IMR-90 (cell line): ENCODE data around the gene COL28A1. TPM values are rescaled to one million over a fixed set of nuclear protein-coding genes. Genes with fewer than 3 reads are reported as not detected.

Experiments
- ATAC-seq: fragments of 200-7000 bp; cut with Tn5 transposase; 2 replicates; pipeline ENCODE4 v1.9.1; 2020; ENCODE audit warnings: low read depth, mild to moderate bottlenecking, moderate library complexity
- BruUV-seq: library from RNA; stranded (reverse); fragments of 400-500 nt; replicated peaks from 2 replicates; lab custom pipeline; 2021; lab: Mats Ljungman, UMichigan
- CTCF ChIA-PET: fragments of 300-600 bp; formaldehyde crosslinking; extraction: SDS; loops from one replicate; lab custom pipeline; 2021; ENCODE audit warnings: antibody characterized with exemption; lab: Yijun Ruan, JAX
- POLR2A ChIA-PET: fragments of 300-600 bp; sonication (Branson Sonifier 250); formaldehyde crosslinking; loops from one replicate; lab custom pipeline; 2022; ENCODE audit warnings: antibody characterized with exemption; ENCODE audit not compliant: unreplicated experiment; lab: Charles Lee
- DNase-seq: peaks from one replicate; pipeline ENCODE4 v3.0.0; 2013
- H2AFZ ChIP-seq: replicated peaks from 2 replicates; pipeline ENCODE3; 2013; ENCODE audit warnings: low read length, mild to moderate bottlenecking; ENCODE audit not compliant: poor library complexity
- H2AK5ac ChIP-seq: 2 replicates; pipeline ENCODE4 v1.6.1; 2013; ENCODE audit warnings: low read depth, low read length, inconsistent platforms
- H2AK9ac ChIP-seq: replicated peaks from 2 replicates; pipeline ENCODE3; 2013; ENCODE audit warnings: mild to moderate bottlenecking, low read depth, low read length, moderate library complexity; ENCODE audit not compliant: poor library complexity
- H2BK120ac ChIP-seq: 2 replicates; pipeline ENCODE4 v1.6.1; 2013; ENCODE audit warnings: low read depth, low read length, inconsistent platforms
- H2BK15ac ChIP-seq: 3 replicates; pipeline ENCODE4 v1.6.1; 2013; ENCODE audit warnings: low read depth, low read length, inconsistent platforms
- H2BK20ac ChIP-seq: 2 replicates; pipeline ENCODE4 v1.6.1; 2013; ENCODE audit warnings: low read depth, mild to moderate bottlenecking, inconsistent platforms, low read length, moderate library complexity
- H2BK5ac ChIP-seq: 2 replicates; pipeline ENCODE4 v1.6.1; 2013; ENCODE audit warnings: mild to moderate bottlenecking, low read depth, low read length, inconsistent platforms; ENCODE audit not compliant: poor library complexity, severe bottlenecking
- H3K14ac ChIP-seq: replicated peaks from 2 replicates; pipeline ENCODE4 v1.6.1; 2013; ENCODE audit warnings: low read depth, low read length, inconsistent platforms
- H3K18ac ChIP-seq: 2 replicates; pipeline ENCODE4 v1.6.1; 2013; ENCODE audit warnings: low read depth, low read length, control low read depth
- H3K23ac ChIP-seq: 2 replicates; pipeline ENCODE4 v1.6.1; 2013; ENCODE audit warnings: low read depth, low read length, inconsistent platforms
- H3K27ac ChIP-seq: 2 replicates; pipeline ENCODE4 v1.5.1; 2013; ENCODE audit warnings: mild to moderate bottlenecking, control low read depth, low read length; ENCODE audit not compliant: insufficient read depth
- H3K27me3 ChIP-seq: 2 replicates; pipeline ENCODE4 v1.6.1; 2013; ENCODE audit warnings: low read length; ENCODE audit not compliant: control insufficient read depth, insufficient read depth
- H3K36me3 ChIP-seq: 2 replicates; pipeline ENCODE4 v1.6.1; 2013; ENCODE audit warnings: low read length, mixed read lengths; ENCODE audit not compliant: control insufficient read depth, insufficient read depth
- H3K4ac ChIP-seq: 2 replicates; pipeline ENCODE4 v1.6.1; 2013; ENCODE audit warnings: low read depth, low read length, inconsistent platforms
- H3K4me1 ChIP-seq: 2 replicates; pipeline ENCODE4 v1.6.1; 2013; ENCODE audit warnings: low read length, mixed read lengths; ENCODE audit not compliant: control insufficient read depth, insufficient read depth
- H3K4me2 ChIP-seq: 2 replicates; pipeline ENCODE4 v1.6.1; 2013; ENCODE audit warnings: low read depth, mild to moderate bottlenecking, control low read depth, low read length, moderate library complexity
- H3K4me3 ChIP-seq: 2 replicates; pipeline ENCODE4 v1.5.1; 2013; ENCODE audit warnings: low read depth, mild to moderate bottlenecking, control low read depth, low read length, moderate library complexity; ENCODE audit not compliant: insufficient read depth
- H3K56ac ChIP-seq: 2 replicates; pipeline ENCODE4 v1.6.1; 2013; ENCODE audit warnings: low read length, inconsistent platforms; ENCODE audit not compliant: insufficient read depth; ENCODE audit errors: extremely low read depth
- H3K79me1 ChIP-seq, 2 experiments: 2 replicates each; pipeline ENCODE4 v1.6.1; 2013; ENCODE audit warnings: low read length in 2 of 2, inconsistent platforms in 1 of 2, low read depth in 1 of 2
- H3K9ac ChIP-seq: 2 replicates; pipeline ENCODE4 v1.6.1; 2013; ENCODE audit warnings: low read depth, low read length, control low read depth
- H3K9me1 ChIP-seq: 2 replicates; pipeline ENCODE4 v1.6.1; 2013; ENCODE audit warnings: low read length, inconsistent platforms; ENCODE audit not compliant: insufficient read depth
- H3K9me3 ChIP-seq: 2 replicates; pipeline ENCODE4 v1.6.1; 2013; ENCODE audit warnings: low read length; ENCODE audit not compliant: control insufficient read depth, insufficient read depth
- H4K20me1 ChIP-seq: 2 replicates; pipeline ENCODE4 v1.6.1; 2013; ENCODE audit warnings: low read length, inconsistent platforms; ENCODE audit not compliant: insufficient read depth
- H4K5ac ChIP-seq: 2 replicates; pipeline ENCODE4 v1.6.1; 2013; ENCODE audit warnings: mild to moderate bottlenecking, low read depth, low read length, control low read depth
- H4K8ac ChIP-seq, 2 experiments: 2 replicates each; pipeline ENCODE4 v1.6.1; 2013; ENCODE audit warnings: low read depth in 2 of 2, low read length in 2 of 2, control low read depth in 1 of 2, inconsistent platforms in 1 of 2
- H4K91ac ChIP-seq: 2 replicates; pipeline ENCODE4 v1.6.1; 2013; ENCODE audit warnings: low read depth, low read length, inconsistent platforms; ENCODE audit not compliant: insufficient read depth
- CEBPB ChIP-seq: IDR thresholded peaks from 2 replicates; pipeline ENCODE4 v1.6.1; 2012; ENCODE audit warnings: low read depth, low read length, improper control_type of control experiment
- CHD1 ChIP-seq: IDR thresholded peaks from 2 replicates; pipeline ENCODE4 v1.6.1; 2012; ENCODE audit warnings: low read depth, low read length, improper control_type of control experiment
- MXI1 ChIP-seq: IDR thresholded peaks from 2 replicates; pipeline ENCODE4 v1.6.1; 2012; ENCODE audit warnings: low read depth, mild to moderate bottlenecking, low read length, moderate library complexity, borderline replicate concordance
- NFE2L2 ChIP-seq: fragments of 150-350 bp; IDR thresholded peaks from 2 replicates; pipeline ENCODE4 v1.6.1; 2016; ENCODE audit warnings: low read depth, mild to moderate bottlenecking, low read length
- RFX5 ChIP-seq: IDR thresholded peaks from 2 replicates; pipeline ENCODE4 v1.8.0; 2012; ENCODE audit warnings: low read depth, mild to moderate bottlenecking, low read length, moderate library complexity
- SMC3 ChIP-seq: fragments of 150-350 bp; IDR thresholded peaks from 2 replicates; pipeline ENCODE4 v1.6.1; 2016; ENCODE audit warnings: low read depth, mild to moderate bottlenecking, antibody characterized with exemption, low read length, moderate library complexity
- WGBS, 2 experiments: methylation state at CpG; one replicate each; pipeline versions ENCODE4 v1.1.5 to v1.1.7; 2013; ENCODE audit warnings: missing lambda C conversion rate in 2 of 2; ENCODE audit not compliant: insufficient read length in 1 of 2; ENCODE audit errors: extremely low coverage in 2 of 2; 5-methylcytosine and 5-hydroxymethylcytosine counted together
- dilution Hi-C: fragments of 300-500 bp; cut with HindIII; formaldehyde crosslinking; loops from one replicate; pipeline ENCODE4 v1.14.3; 2018; ENCODE audit warnings: low sequenced_read_pairs; ENCODE audit not compliant: unreplicated experiment
- in situ Hi-C: fragments of 300-500 bp; cut with MboI; formaldehyde crosslinking; loops from 3 replicates; pipeline ENCODE4 v1.14.3; 2019; ENCODE audit warnings: low sequenced_read_pairs, inconsistent platforms, mixed read lengths
- intact Hi-C: fragments of 100-400 bp; cut with micrococcal nuclease; formaldehyde crosslinking; loops from 2 replicates; pipeline ENCODE4 v1.10.0; 2022
- polyA plus RNA-seq, 3 experiments: library from polyadenylated mRNA; depleted of rRNA; stranded (reverse); fragments of >200 nt; gene quantifications; 2 replicates each; pipeline ENCODE4 v1.2.3, GENCODE V29; 2012; ENCODE audit warnings: low replicate concordance in 1 of 3
- total RNA-seq: library from RNA; depleted of rRNA; stranded (reverse); fragments of >200 nt; gene quantifications from 2 replicates; pipeline ENCODE4 v1.2.3, GENCODE V29; 2012
- TF ChIP-seq, protein P1 (sequence below): fragments of 150-350 bp; IDR thresholded peaks from 2 replicates; pipeline ENCODE4 v1.6.1; 2017; ENCODE audit warnings: mild to moderate bottlenecking, antibody characterized with exemption, low read length, low read depth

Gene COL28A1
- total and polyA plus RNA-seq, 2 of the 4 experiments (the other 2 are of a cell fraction) = under 0.01 to 0.05 TPM

DNA sequence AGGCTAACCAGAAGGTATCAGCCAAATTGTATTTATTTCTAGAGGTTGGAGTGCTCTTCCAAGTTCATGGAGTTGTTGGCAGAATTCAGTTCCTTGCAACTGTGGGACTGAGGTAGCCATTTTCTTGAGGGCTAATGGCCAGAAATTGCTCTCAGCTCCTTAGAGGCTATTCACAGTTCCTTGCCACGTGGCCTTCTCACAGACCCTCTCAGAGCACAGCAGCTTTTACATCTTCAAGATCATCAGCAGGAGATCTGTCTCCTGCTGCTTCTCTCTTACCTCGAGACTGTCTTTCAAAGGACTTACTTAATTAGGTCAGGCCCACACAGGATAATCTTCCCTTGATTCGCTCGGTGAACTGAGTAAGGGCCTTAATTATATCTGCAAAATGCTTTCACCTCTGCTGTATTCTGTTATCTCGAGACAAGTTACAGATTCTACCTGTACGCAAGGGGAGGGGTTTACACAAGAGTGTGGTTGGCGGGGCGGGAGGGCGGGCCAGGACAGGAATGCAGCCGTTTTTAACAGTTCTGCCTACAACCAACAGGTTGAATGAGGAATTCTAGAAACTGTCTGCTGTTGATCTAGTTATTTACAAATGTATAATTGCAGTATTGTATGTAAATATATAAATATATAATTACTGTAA lies 46.0 kb upstream of the COL28A1 start:
- Histone ChIP-seq H2BK20ac (no peak overlapping the region), H3K9ac (no peak overlapping the region), H3K4me2 (no peak overlapping the region), H2BK120ac (no peak overlapping the region), H2AFZ (no peak overlapping the region), H4K91ac (no peak overlapping the region), H3K27me3 (no peaks in the 10 kb centered on the region), H4K8ac (no peak overlapping the region), H3K4ac (no peak overlapping the region), H3K36me3 (0 out of 2 replicates have a peak, but pooled peaks cover 1% of the 10 kb centered on the region), H2BK5ac (no peak overlapping the region), H2AK5ac (no peak overlapping the region), H3K9me3 (no peaks in the 10 kb centered on the region), H3K23ac (no peak overlapping the region), H2AK9ac (no peak overlapping the region), H3K4me1 (no peaks in the 10 kb centered on the region), H3K9me1 (no peaks in the 10 kb centered on the region), H3K18ac (no peak overlapping the region), H4K20me1 (no peaks in the 10 kb centered on the region), H3K14ac (no peak overlapping the region), H3K4me3 (no peak overlapping the region), H2BK15ac (no peak overlapping the region), H3K27ac (no peak overlapping the region), H4K5ac (no peak overlapping the region), H3K79me1 (peaks cover 0 to 2% of the 10 kb centered on the region in 2 experiments; a peak in 2 of 4 replicates), H3K56ac (no peak overlapping the region)
- in situ Hi-C loops = no loop called here
- POLR2A ChIA-PET = interaction anchor here (0.5 kb wide), 1 partner anchor 63 kb away, joined by 3 read pairs; no protein-coding TSS in a partner anchor
- WGBS, 2 experiments = 27% methylated on average over 2 of the region's 10 CpGs; no CpG with 5 or more reads in 1 of the 2 experiments
- ATAC-seq (no peak), DNase-seq (no peak)
- dilution Hi-C loops = no loop called here
- CTCF ChIA-PET = no interaction called here
- BruUV-seq = no TSS peak
- intact Hi-C loops = no loop called here
- no peak for TF ChIP-seq SMC3
- TF ChIP-seq CEBPB = no peak
- TF ChIP-seq, protein P1, sequence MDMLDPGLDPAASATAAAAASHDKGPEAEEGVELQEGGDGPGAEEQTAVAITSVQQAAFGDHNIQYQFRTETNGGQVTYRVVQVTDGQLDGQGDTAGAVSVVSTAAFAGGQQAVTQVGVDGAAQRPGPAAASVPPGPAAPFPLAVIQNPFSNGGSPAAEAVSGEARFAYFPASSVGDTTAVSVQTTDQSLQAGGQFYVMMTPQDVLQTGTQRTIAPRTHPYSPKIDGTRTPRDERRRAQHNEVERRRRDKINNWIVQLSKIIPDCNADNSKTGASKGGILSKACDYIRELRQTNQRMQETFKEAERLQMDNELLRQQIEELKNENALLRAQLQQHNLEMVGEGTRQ = no peak
- no peak for TF ChIP-seq NFE2L2
- no peak for TF ChIP-seq RFX5
- TF ChIP-seq CHD1 = no peak
- TF ChIP-seq MXI1 = no peak
